SU-DHL-6 (cell line): ENCODE measurements around the gene AMER2.

Experiments
- H2AFZ ChIP-seq: fragments of 200-600 bp; sonication (generic); 2 replicates; pipeline ENCODE4 v1.6.1; 2014; ENCODE audit warnings: low read depth, mild to moderate bottlenecking, moderate library complexity, mixed read lengths, antibody characterized with exemption, low read length; ENCODE audit not compliant: severe bottlenecking
- H3F3A ChIP-seq: fragments of 200-600 bp; shearing (Covaris generic); 2 replicates; pipeline ENCODE4 v1.6.0; 2016; ENCODE audit warnings: antibody characterized with exemption, mild to moderate bottlenecking; ENCODE audit not compliant: insufficient read depth
- H3K27ac ChIP-seq: fragments of 200-600 bp; sonication (generic); 2 replicates; pipeline ENCODE4 v1.5.1; 2016; ENCODE audit warnings: low read depth, mild to moderate bottlenecking, low read length, moderate library complexity, mixed read lengths
- H3K27me3 ChIP-seq: fragments of 200-600 bp; sonication (generic), shearing (Covaris generic); 2 replicates; pipeline ENCODE4 v1.6.0; 2014; ENCODE audit warnings: mild to moderate bottlenecking, low read length
- H3K36me3 ChIP-seq: fragments of 200-600 bp; sonication (generic); 2 replicates; pipeline ENCODE4 v1.6.1; 2014; ENCODE audit warnings: mild to moderate bottlenecking, low read length, mixed read lengths
- H3K4me2 ChIP-seq: fragments of 300-600, 200-600 bp; shearing (Covaris generic), sonication (generic); 2 replicates; pipeline ENCODE4 v1.6.0; 2014; ENCODE audit warnings: low read length, low read depth, mild to moderate bottlenecking; ENCODE audit not compliant: poor library complexity, severe bottlenecking
- H3K4me3 ChIP-seq: fragments of 200-600 bp; sonication (generic); 2 replicates; pipeline ENCODE4 v1.5.1; 2014; ENCODE audit warnings: antibody characterized with exemption, low read length, mild to moderate bottlenecking, mixed read lengths; ENCODE audit not compliant: insufficient read depth, poor library complexity, severe bottlenecking
- H3K79me2 ChIP-seq: fragments of 200-600 bp; sonication (generic); 2 replicates; pipeline ENCODE4 v1.6.1; 2014; ENCODE audit warnings: mild to moderate bottlenecking, low read length, moderate library complexity; ENCODE audit not compliant: insufficient read depth
- H3K9ac ChIP-seq: fragments of 200-600 bp; sonication (generic); 2 replicates; pipeline ENCODE4 v1.7.0; 2014; ENCODE audit warnings: mild to moderate bottlenecking, low read length
- H3K9me2 ChIP-seq: fragments of 200-600 bp; sonication (generic); replicated peaks from 2 replicates; pipeline ENCODE4 v1.6.1; 2014; ENCODE audit warnings: low read length; ENCODE audit not compliant: insufficient read depth
- H3K9me3 ChIP-seq: fragments of 200-600 bp; sonication (generic); 2 replicates; pipeline ENCODE4 v1.6.1; 2014; ENCODE audit warnings: low read length, mixed read lengths; ENCODE audit not compliant: insufficient read depth
- H4K20me1 ChIP-seq: fragments of 200-600 bp; sonication (generic); 2 replicates; pipeline ENCODE4 v1.6.1; 2014; ENCODE audit warnings: low read depth, mild to moderate bottlenecking, antibody characterized with exemption, low read length, moderate library complexity, mixed read lengths
- EZH2phosphoT487 ChIP-seq: fragments of 200-600 bp; sonication (generic), shearing (Covaris generic); conservative IDR thresholded peaks from 2 replicates; pipeline ENCODE4 v1.6.1; 2018; ENCODE audit warnings: mild to moderate bottlenecking, antibody characterized with exemption, low read length, moderate library complexity, mixed read lengths
- TF ChIP-seq, protein P1 (sequence below): fragments of 200-600 bp; sonication (generic); IDR thresholded peaks from one replicate; pipeline ENCODE4 v1.5.1; 2017; ENCODE audit warnings: antibody characterized with exemption, mild to moderate bottlenecking, low read length, moderate library complexity; ENCODE audit not compliant: insufficient read depth, poor library complexity, severe bottlenecking

Gene AMER2

GRCh38 chr13:25181597-25181996, 9.5 kb upstream of the AMER2 start:
- H3K4me3 ChIP-seq: no peak overlapping the region
- H3K9me3 ChIP-seq: no peaks in the 10 kb centered on the region
- no peaks in the 10 kb centered on the region for H4K20me1 ChIP-seq
- no peaks in the 10 kb centered on the region for H3K27me3 ChIP-seq
- no peak for TF ChIP-seq EZH2phosphoT487
- TF ChIP-seq, protein P1, sequence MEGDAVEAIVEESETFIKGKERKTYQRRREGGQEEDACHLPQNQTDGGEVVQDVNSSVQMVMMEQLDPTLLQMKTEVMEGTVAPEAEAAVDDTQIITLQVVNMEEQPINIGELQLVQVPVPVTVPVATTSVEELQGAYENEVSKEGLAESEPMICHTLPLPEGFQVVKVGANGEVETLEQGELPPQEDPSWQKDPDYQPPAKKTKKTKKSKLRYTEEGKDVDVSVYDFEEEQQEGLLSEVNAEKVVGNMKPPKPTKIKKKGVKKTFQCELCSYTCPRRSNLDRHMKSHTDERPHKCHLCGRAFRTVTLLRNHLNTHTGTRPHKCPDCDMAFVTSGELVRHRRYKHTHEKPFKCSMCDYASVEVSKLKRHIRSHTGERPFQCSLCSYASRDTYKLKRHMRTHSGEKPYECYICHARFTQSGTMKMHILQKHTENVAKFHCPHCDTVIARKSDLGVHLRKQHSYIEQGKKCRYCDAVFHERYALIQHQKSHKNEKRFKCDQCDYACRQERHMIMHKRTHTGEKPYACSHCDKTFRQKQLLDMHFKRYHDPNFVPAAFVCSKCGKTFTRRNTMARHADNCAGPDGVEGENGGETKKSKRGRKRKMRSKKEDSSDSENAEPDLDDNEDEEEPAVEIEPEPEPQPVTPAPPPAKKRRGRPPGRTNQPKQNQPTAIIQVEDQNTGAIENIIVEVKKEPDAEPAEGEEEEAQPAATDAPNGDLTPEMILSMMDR: no peak
- no peaks in the 10 kb centered on the region for H3K9me2 ChIP-seq
- H3K79me2 ChIP-seq: no peaks in the 10 kb centered on the region
- no peak overlapping the region for H3K9ac ChIP-seq
- H3K27ac ChIP-seq: no peak overlapping the region
- H2AFZ ChIP-seq: no peak overlapping the region
- H3F3A ChIP-seq: no peaks in the 10 kb centered on the region
- no peaks in the 10 kb centered on the region for H3K36me3 ChIP-seq
- H3K4me2 ChIP-seq: no peak overlapping the region

DNA sequence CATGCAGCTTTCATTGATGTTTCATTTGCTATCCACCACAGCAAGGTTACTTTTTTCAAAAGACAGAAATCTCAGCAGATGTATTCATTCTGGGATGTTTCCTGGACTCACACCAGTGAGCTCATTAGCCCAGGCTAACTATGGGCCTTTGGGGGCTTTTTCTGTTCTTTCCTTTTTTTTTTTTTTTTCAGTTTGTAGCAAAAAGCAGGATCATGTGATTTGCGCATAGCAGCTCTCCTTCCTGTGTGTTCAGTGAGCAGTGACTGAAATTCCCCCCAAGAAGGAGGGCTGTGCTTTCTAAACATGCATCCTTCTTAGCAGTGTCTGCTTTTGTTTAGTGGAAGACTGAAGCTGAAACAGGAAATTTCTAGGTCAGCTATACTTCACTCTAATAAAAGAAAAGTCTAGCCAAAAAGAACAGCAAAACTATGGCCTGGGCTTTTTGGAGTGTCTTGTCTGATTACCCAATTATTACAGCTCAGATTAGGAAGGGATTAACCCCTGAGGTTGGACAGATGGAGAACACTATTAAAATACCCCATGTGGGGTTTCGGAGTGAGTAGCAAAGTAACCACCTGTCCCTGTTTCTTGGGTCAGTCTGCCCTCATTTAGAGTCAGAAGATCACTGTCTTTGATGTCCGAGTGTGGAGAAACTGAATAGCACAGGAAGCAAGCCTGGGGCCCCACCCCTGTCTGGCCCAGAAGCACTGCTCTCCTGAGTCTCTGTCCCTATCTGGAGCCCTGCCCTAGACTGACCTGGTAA, 8.9 kb upstream of the AMER2 start:
- Histone ChIP-seq H3K9ac (no peak overlapping the region), H3K79me2 (no peaks in the 10 kb centered on the region), H3K36me3 (no peaks in the 10 kb centered on the region), H3K9me2 (no peaks in the 10 kb centered on the region), H3K27me3 (no peaks in the 10 kb centered on the region), H3F3A (no peaks in the 10 kb centered on the region), H4K20me1 (no peaks in the 10 kb centered on the region), H3K4me3 (no peak overlapping the region), H3K9me3 (no peaks in the 10 kb centered on the region), H3K4me2 (no peak overlapping the region), H2AFZ (no peak overlapping the region), H3K27ac (no peak overlapping the region)
- TF ChIP-seq, protein P1: no peak
- no peak for TF ChIP-seq EZH2phosphoT487

- no peak overlapping the region for H3K27ac ChIP-seq
- H2AFZ ChIP-seq: no peak overlapping the region
- TF ChIP-seq, protein P1: no peak
- no peak for TF ChIP-seq EZH2phosphoT487
- H3K9me2 ChIP-seq: no peaks in the 10 kb centered on the region
- no peaks in the 10 kb centered on the region for H3K79me2 ChIP-seq
- H3K9me3 ChIP-seq: no peaks in the 10 kb centered on the region
- H3K27me3 ChIP-seq: no peaks in the 10 kb centered on the region
- no peaks in the 10 kb centered on the region for H3F3A ChIP-seq
- H3K4me2 ChIP-seq: no peak overlapping the region
- H4K20me1 ChIP-seq: no peaks in the 10 kb centered on the region
- no peak overlapping the region for H3K9ac ChIP-seq
- H3K4me3 ChIP-seq: no peak overlapping the region
- H3K36me3 ChIP-seq: no peaks in the 10 kb centered on the region
These were observed 8.0 kb upstream of the AMER2 start for GRCh38 chr13:25179832-25180774.
